Measurements from ENCODE around the gene ZP2. TPM values are rescaled to one million over a fixed set of nuclear protein-coding genes. Genes with fewer than 3 reads are reported as not detected.

ZP2 gene
- total RNA-seq, 1 donor from 2014 or later, result 4.1 TPM

DNA sequence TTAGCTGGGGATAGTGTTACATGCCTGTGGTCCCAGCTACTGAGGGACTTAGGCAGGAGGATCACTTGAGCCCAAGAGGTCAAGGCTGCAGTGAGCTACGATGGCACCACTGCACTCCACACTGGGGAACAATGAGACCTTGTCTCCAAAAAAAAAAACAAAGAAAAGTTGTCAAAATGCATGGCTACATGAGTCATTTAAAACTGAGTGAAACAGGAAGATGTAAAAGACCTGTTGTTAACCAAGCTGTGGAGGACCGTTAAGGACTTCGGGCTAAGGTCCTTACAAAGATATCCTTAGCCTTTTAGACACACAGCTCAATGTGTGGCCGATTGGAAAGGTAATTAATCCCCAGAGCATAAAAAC lies 25.1 kb downstream of the ZP2 start:
- no peak for DNase-seq (ENCODE audit: low spot score)
- Mint-ChIP-seq H3K27me3 (ENCODE audit: unreplicated experiment) (no peaks in the 10 kb centered on the region), H3K4me1 (ENCODE audit: unreplicated experiment) (no peaks in the 10 kb centered on the region), H3K36me3 (ENCODE audit: low read depth, unreplicated experiment) (peaks cover 20% of the 10 kb centered on the region), H3K9me3 (ENCODE audit: unreplicated experiment) (no peaks in the 10 kb centered on the region), H3K4me3 (ENCODE audit: unreplicated experiment) (no peak overlapping the region), H3K27ac (ENCODE audit: unreplicated experiment) (no peak overlapping the region)
- TF ChIP-seq, protein P1, sequence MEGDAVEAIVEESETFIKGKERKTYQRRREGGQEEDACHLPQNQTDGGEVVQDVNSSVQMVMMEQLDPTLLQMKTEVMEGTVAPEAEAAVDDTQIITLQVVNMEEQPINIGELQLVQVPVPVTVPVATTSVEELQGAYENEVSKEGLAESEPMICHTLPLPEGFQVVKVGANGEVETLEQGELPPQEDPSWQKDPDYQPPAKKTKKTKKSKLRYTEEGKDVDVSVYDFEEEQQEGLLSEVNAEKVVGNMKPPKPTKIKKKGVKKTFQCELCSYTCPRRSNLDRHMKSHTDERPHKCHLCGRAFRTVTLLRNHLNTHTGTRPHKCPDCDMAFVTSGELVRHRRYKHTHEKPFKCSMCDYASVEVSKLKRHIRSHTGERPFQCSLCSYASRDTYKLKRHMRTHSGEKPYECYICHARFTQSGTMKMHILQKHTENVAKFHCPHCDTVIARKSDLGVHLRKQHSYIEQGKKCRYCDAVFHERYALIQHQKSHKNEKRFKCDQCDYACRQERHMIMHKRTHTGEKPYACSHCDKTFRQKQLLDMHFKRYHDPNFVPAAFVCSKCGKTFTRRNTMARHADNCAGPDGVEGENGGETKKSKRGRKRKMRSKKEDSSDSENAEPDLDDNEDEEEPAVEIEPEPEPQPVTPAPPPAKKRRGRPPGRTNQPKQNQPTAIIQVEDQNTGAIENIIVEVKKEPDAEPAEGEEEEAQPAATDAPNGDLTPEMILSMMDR (IDR thresholded peaks at IDR 0.05; ENCODE audit: unreplicated experiment), result no peak

DNA sequence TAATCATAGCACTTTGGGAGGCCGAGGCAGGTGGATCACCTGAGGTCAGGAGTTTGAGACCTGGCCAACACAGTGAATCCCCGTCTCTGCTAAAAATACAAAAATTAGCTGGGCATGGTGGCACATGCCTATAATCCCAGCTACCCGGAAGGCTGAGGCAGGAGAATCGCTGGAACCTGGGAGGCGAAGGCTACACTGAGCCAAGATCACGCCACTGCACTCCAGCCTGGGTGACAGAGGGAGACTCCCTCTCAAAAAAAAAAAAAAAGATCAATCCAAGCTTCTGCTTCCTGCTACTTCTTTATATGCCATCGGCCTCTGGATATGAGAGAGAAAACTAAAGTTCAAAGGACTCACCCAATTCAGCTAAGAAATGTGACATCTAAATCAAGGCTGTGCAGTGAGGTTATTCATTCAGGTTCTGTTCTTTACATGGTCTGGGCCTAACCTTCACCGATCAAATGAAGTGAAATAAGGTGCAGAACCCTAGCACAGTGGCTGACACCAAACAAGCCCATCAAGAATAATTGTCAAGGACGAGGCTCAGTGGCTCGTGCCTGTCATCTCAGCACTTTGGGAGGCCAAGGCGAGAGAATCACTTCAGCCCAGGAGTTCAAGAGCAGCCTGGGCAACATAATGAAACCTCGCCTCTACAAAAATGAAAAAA lies 25.6 kb downstream of the ZP2 start:
- Mint-ChIP-seq H3K27ac (ENCODE audit: unreplicated experiment) (no peak overlapping the region), H3K36me3 (ENCODE audit: low read depth, unreplicated experiment) (peaks cover 25% of the 10 kb centered on the region), H3K27me3 (ENCODE audit: unreplicated experiment) (no peaks in the 10 kb centered on the region), H3K9me3 (ENCODE audit: unreplicated experiment) (no peaks in the 10 kb centered on the region), H3K4me3 (ENCODE audit: unreplicated experiment) (no peak overlapping the region), H3K4me1 (ENCODE audit: unreplicated experiment) (no peaks in the 10 kb centered on the region)
- TF ChIP-seq, protein P1 (IDR thresholded peaks at IDR 0.05; ENCODE audit: unreplicated experiment), result no peak
- DNase-seq (ENCODE audit: low spot score), result no peak

DNA sequence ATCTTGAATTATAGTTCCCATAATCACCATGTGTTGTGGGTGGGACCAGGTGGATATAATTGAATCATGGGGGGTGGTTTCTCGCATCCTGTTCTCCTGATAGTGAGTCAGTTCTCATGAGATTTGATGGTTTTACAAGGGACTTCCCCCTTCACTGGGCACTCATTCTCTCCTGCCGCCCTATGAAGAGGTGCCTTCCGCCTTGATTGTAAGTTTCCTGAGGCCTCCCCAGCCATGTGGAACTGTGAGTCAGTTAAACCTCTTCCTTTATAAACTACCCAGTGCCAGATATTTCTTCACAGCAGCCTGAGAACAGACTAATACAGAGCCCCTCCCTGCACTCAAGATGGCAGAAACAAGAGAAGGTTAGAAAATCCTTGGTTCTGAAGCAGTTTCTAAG lies 26.5 kb downstream of the ZP2 start:
- no peak for DNase-seq (ENCODE audit: low spot score)
- Mint-ChIP-seq H3K4me1 (ENCODE audit: unreplicated experiment) (no peaks in the 10 kb centered on the region), H3K36me3 (ENCODE audit: low read depth, unreplicated experiment) (peaks cover 30% of the 10 kb centered on the region), H3K9me3 (ENCODE audit: unreplicated experiment) (no peaks in the 10 kb centered on the region), H3K27me3 (ENCODE audit: unreplicated experiment) (no peaks in the 10 kb centered on the region), H3K27ac (ENCODE audit: unreplicated experiment) (no peak overlapping the region), H3K4me3 (ENCODE audit: unreplicated experiment) (no peak overlapping the region)
- TF ChIP-seq, protein P1 (IDR thresholded peaks at IDR 0.05; ENCODE audit: unreplicated experiment), result no peak

DNA sequence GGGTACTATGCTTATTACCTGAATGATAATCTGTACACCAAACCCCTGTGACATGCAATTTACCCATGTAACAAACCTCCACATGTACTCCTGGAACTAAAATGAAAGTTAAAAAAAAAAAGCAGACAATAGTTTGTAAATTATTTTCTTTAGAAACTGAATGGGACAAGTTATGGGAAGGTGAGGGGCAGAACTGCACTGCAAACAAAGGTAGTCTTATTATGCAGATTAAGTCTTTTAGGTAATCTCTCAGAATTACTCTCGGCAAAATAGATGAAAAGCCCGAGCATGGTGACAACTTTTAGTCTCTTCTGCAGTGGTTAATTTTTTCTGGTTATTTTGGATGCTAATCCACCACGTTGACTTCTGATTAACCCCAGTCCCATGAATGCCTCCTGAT lies 27.4 kb downstream of the ZP2 start:
- H3K4me1 Mint-ChIP-seq (ENCODE audit: unreplicated experiment), result no peaks in the 10 kb centered on the region

DNA sequence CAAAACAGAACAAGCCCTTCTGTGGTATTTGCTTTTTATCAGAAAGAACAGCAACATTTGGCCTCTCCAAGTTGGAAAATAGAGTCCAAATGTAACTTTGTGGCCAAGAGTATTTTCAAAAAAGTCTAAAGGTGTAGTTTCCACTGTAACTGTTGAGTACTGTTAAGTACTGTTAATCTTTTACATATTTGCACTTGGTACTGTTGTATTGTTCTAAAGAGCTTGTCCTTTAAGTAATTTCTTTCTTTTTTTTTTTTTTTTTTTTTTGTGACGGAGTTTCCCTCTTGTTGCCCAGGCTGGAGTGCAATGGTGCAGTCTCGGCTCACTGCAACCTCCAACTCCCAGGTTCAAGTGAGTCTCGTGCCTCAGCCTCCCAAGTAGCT lies 31.4 kb downstream of the ZP2 start:
- no peaks in the 10 kb centered on the region for H3K27me3 Mint-ChIP-seq (ENCODE audit: unreplicated experiment)
- TF ChIP-seq, protein P1 (IDR thresholded peaks at IDR 0.05; ENCODE audit: unreplicated experiment), result no peak
- H3K36me3 Mint-ChIP-seq (ENCODE audit: low read depth, unreplicated experiment), result peaks cover 43% of the 10 kb centered on the region

More for the DNA sequence above, 27.4 kb downstream of the ZP2 start:
- no peak overlapping the region for H3K4me3 Mint-ChIP-seq (ENCODE audit: unreplicated experiment)
- no peak overlapping the region for H3K27ac Mint-ChIP-seq (ENCODE audit: unreplicated experiment)
- no peak for DNase-seq (ENCODE audit: low spot score)
- TF ChIP-seq, protein P1 (IDR thresholded peaks at IDR 0.05; ENCODE audit: unreplicated experiment), result no peak
- no peaks in the 10 kb centered on the region for H3K9me3 Mint-ChIP-seq (ENCODE audit: unreplicated experiment)
- H3K27me3 Mint-ChIP-seq (ENCODE audit: unreplicated experiment), result no peaks in the 10 kb centered on the region
- peaks cover 36% of the 10 kb centered on the region for H3K36me3 Mint-ChIP-seq (ENCODE audit: low read depth, unreplicated experiment)

More for the DNA sequence above, 31.4 kb downstream of the ZP2 start:
- no peaks in the 10 kb centered on the region for H3K4me1 Mint-ChIP-seq (ENCODE audit: unreplicated experiment)
- no peak for DNase-seq (ENCODE audit: low spot score)
- no peaks in the 10 kb centered on the region for H3K9me3 Mint-ChIP-seq (ENCODE audit: unreplicated experiment)
- H3K27ac Mint-ChIP-seq (ENCODE audit: unreplicated experiment), result no peak overlapping the region
- no peak overlapping the region for H3K4me3 Mint-ChIP-seq (ENCODE audit: unreplicated experiment)

Data from endothelial cell (in vitro differentiated cells).